GM18873 (cell line): ENCODE measurements around the gene SEC14L6.
"Not testable (repeated sequence)": the region's sequence is repeated elsewhere in the genome, so short reads cannot be mapped to it uniquely, and the experiment has no call there.

Experiments
- ATAC-seq: cut with Tn5 transposase; IDR thresholded peaks from one replicate; pipeline ENCODE4 v1.9.1; 2021; ENCODE audit warnings: mild to moderate bottlenecking, moderate library complexity, moderate number of reproducible peaks; ENCODE audit not compliant: unreplicated experiment, low FRiP score

Gene SEC14L6

DNA sequence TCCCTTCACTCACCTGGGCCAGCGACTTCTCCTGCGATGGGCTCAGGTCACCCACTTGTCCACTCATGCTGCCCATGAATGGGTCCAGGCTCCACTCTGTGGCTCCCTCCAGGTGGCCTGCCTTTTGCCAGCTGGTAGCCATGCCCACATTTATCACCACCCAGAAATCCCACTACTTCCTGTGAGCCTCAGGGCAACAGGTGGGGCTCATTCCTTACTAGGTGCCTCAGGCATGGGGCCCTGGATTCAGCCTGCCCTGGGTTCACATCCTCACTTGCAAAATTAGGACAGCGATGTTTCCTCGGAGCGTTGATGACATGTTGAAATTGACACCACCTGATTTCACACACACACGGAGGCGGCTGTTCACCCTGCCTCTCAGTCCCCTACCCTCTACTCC is at the start of gene SEC14L6:
SEC14L6 (minus strand) TSS at position 126 of the 400 bp plus-strand sequence; CDS start at position 67, 59 bp downstream.
- no peak for ATAC-seq

DNA sequence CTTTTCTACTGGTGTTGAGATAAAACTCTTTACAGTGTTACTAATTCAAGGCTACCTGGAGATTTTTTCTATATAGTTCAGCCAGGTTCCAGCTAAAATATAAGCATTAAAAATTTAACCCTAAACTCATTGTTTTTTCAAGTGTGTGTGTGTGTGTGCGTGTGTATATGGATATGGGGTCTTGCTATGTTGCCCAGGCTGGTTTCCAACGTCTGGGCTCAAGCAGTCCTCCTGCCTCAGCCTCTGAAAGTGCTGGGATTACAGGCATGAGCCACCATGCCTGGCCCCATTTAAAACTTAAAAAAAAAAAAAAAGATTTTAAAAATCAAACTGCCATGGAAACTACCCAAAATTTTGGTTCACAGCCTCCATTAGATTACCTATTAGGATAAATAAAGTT is 49.7 kb upstream of the SEC14L6 start:
- ATAC-seq: no peak

DNA sequence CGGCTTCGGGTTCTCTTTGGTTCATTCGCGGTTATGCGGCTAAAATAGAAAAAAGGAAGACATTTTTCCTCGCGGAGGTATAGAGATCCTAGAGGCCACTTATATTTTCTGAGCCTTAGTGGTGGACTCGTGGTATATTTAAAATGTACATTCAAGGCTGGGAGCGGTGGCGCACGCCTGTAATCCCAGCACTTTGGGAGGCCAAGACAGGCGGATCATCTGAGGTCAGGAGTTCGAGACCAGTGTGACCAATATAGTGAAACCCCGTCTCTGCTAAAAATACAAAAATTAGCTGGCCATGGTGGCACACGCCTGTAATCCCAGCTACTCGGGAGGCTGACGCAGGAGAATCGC is 45.8 kb upstream of the SEC14L6 start:
- not testable (repeated sequence) for ATAC-seq

DNA sequence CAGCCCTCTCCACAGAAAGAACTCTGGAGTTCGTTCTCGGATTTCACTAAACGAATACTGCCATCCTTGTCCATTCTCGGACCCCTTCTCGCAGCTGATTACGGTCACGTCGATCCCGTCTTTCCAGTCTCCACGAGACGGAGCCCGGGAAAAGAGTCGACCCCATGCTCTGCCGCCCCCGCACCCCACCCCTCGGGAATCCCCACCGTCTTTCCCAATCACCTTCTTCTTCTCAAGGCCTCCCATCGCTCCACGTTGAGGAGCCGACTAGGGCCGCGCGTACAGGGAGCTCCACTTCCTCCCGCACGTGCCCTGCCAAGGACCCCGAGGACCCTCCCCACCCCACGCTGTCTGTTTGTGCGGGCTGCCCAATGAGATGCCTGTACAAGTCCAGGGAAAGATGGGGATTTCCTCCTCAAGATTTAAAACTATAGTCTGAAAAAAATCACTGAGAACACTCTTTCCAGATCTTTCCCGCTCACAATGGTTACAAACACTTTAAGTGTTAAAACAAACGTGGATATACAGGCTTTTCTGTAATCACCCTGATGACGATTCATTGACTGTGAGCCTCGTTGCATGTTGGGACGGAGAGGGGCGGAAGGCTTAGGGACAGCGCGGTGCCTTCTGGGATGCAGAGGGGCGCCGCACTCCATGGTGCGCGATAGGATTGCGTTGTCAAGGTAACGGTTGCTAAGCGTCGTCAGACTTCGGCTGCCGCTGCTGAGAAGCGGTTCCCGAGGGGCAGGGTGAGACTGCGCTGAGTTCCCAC is 45.2 kb upstream of the SEC14L6 start, which contains the start of gene PES1:
PES1 (minus strand) TSS at position 323 of the 772 bp plus-strand sequence; CDS start at position 246, 77 bp downstream.
- peak; percentile 91 for ATAC-seq

DNA sequence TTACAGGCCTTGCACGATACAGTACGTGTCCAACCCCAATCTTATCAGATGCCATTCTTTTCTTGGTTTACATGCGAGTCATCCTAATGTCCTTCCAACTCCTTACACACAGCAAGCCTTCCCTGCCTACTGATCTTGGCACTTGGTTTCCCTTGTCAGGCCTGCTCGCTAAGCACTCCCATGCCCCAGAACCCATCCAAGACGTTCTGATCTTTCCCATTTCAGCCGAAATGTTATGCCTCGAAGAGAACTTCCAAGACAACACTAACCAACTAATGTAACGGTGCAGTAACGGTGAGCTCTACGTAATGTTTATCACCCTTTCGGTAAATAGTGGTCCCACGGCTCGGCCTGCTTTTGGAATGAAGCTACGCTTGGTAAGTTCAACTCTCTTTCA is 44.6 kb upstream of the SEC14L6 start:
- no peak for ATAC-seq

DNA sequence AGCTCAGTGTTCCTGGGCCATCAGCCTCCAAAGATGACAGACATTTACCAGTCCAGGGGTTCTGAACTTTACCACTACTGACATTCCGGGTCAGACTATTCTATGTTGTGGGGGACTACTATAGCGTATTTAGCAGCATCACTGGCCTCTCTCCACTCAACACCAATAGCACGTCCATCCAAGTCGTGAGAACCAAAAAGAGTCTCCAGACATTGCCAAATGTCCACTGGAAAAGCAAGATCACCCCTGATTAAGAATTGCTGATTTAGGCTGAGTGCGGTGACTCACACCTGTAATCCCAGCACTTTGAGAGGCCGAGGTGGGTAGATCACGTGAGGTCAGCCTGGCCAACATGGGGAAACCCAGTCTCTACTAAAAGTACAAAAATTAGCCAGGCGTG is 39.9 kb upstream of the SEC14L6 start:
- ATAC-seq: no peak

DNA sequence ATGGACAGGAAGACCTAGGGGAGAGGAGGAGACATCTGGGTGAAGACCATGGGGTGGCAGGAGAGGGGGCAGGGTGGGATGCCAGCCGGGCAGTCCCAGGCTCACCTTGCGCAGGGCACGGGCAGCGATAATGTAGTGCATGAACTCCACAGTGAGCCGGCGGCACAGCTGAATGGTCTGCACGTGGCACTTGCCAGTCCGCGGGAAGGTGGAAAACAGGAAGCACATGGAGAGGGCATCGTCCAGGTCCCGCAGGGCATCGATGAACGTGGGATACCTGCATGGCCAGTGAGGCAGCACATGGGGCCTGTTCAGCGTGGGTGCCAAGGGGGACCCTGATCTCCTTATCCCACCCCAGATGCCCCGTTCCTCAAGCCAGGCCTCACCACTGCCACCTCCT is 37.9 kb upstream of the SEC14L6 start:
- no peak for ATAC-seq

DNA sequence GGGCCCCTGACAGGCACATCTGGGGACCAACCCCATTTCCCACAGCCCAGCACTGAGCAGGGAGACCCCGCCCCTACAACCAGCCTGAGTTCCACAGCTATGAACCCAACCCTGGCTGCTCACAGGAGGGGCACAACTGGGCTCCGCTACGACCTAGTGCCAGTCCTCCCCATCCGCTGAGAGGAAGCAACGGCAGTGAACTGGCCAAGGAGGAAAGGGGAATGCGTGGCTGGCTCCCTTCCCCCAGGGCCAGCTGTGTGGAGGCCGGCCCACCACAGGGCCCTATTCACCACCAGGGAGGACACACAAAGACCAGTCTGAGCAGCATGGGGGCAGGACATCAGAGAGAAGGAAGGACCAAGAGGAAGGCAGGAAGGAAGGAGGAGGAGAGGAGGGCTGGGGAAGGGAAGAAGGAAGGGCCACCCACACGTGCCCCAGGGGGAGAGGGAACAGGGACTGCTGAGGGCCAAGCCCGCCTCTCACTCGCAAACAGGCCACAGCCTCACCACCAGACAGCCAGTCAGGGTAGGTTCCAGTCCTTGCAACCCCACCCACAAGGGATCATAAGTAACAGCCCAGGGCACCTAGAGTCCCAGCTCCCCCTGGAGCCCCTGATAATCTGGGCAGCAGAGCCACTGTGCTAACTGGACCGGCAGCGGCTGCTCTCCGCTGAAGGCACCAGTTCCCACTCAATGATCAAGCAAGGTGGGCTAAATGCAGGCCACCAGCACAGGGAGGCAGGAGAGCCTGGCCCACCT is 36.4 kb upstream of the SEC14L6 start:
- no peak for ATAC-seq

DNA sequence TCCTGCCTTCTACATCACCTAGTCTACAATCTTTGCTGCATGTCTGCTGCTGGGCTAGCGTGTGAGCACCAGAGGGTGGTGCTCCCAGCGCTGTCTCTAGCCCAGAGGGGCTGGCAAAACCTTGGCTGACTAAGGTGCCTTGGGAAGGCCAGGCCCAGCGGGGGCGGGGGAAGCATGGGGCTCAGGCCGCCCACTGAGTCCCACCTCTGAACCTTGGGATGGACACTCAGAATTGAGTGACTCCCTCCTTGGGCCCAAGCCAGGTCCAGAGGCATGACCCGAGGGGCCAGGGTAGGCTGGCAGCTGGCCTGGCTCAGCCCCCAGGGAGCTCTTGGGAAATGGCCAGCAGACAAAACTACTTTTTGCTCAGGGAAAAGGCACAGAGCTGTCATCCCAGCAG is 35.5 kb upstream of the SEC14L6 start:
- ATAC-seq: no peak

DNA sequence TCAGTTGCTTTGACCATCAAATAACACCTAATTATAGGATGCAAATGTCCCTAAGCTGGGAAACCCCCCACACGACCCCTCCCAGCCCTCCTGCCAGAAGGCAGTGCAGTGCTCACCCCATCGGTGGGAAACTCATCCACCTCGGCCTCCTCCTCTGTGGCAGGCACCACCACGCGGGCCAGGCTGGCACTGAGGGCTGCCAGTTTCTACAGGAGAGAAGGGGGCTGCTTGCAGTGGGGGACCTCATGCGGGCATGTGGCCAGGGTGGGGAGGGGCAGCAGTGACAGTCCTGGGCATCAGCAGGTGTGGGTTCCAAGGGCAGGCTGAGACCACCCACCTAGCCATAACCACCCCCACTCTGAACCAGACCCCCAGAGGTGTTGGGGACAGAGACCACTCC is 34.4 kb upstream of the SEC14L6 start:
- ATAC-seq: no peak

DNA sequence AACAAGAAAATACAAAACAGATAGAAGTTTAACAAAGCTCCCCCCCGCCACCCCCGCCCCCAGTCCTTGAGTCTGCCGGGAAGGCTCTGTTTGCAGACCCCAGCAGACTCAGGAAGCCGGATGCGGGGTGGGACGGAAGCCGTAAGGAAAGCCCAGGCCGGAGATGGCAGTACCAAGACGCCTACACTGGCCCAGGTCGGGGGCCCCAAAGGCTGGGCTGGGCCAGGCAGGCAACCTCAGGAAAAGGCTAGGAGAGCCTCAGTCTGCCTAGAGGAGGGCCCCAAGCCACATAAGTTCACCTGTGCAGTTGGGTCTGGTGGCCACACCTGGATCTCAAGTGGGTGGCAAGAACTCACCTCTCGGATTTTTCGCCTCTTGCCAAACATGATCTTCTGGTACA is 31.9 kb upstream of the SEC14L6 start:
- ATAC-seq: no peak

DNA sequence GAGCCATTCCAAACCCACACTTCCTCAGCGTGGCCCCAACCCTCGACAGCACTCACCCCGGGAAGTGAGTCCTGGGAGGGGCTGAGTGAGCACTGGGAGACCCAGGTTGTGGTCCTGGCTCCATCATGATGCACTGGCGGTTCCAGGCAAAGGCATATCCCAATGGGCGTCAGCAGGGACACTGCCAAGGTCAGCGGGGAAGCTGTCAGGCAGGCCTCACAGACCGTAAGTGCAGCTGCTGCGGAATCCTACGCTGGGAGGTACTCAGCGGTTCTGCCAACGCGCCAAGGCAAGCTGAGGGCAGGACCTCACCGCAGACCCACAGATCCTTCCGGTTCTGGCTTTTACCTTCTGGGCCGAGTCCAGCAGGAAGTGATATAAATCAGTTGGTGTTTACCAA is 29.3 kb upstream of the SEC14L6 start:
- no peak for ATAC-seq

DNA sequence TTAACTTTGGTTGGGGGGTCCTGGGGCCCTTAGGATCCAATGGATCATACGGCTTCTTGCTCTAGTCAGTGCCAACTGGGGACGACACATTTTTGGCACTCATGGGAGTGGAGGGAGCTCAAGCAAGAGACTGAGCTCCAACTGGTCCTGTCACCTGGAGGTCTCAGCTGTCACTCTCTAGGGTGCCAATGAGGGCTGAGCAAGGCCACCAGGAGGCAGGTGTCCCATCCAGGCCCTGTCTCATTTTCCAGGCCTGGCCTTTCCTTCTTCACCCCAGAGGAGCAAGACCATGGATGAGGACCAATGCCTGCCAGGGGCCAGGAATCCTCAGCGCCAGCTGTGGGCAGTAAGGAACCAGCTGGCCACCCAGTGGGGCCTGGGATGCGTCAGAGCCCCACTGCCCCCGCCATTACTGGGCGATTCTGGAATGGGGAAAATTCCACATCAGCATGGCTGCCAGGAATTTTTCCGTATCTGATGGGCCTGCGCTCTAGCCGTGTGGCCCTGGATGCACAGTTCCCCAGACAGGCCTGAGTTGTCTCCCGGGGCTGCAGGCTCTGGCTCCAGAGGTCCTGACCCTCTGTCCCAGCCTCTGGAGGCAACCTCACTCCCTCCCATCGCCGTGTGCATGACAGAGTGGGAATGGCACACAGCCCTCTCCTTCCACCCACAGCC is 28.6 kb upstream of the SEC14L6 start:
- no peak for ATAC-seq

DNA sequence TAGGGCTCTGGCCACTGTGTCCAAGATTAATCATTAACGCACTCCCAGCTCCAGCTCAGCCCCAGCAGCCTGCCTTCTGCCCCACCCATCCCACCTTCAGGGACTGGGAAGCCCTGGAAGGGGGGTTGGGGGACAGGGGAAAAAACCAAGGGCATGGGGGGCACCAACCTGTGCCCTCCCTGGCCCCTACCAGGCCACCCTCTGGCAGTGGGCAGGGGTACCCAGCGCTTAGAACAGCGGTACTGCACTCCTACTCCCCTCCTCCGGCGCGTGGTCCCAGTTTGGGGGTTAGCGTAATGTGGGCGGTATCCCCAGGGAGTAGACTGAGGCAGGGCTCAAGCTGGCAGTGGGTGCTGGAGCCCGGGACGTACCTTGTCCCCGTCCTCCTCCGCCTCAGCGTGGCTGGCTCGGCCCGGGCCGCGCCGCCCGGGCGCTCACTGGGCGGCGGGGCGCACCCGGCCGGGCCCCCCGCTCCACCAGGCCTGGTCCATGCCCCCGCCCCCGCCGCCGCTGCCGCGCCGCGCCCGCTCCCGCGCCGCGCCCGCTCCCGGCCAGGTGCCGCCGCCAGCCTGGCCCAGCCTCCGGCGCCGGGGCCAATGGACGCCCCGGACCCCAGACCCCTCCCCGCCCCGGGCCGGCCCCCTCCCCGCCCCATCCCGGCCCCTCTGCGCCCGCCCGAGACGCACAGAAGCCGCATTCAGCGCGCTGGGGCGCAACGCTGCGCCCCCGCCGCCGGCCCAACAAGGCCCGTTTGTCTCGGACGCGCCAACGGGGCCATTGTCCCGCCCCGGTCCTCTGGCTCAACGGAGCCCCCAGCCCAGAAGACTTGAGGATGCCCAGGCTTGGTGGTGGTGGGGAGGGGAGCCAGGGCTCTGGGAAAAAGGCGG is 27.8 kb upstream of the SEC14L6 start, which contains the start of gene GAL3ST1:
GAL3ST1 (minus strand) TSS at position 571 of the 887 bp plus-strand sequence. CDS start 17,273 bp downstream, outside the sequence.
- no peak for ATAC-seq

DNA sequence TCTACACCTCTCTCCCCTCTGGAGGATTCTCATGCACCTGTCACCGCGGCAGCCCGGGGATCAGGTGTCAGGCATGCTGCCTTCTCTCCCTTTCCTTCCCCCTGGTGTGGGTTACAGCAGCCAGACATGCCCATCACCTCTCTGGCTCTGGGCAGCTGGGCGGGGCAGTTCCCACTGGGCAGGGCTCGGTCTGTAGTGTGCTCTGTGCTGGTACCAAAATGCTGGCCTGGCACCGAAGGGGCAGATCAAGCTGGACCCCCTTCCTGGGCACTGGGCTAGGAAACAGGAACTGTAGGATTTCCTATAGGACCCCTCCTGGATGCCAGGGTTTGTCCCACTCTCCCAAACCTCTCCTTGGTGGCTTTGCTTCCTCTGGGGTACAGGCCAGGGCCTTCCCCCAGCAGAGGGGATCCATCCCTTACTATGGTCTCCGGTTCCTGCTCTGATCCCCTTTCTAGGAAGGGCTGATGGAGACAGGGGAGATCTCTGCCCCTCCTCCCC is 27.1 kb upstream of the SEC14L6 start:
- ATAC-seq: no peak

DNA sequence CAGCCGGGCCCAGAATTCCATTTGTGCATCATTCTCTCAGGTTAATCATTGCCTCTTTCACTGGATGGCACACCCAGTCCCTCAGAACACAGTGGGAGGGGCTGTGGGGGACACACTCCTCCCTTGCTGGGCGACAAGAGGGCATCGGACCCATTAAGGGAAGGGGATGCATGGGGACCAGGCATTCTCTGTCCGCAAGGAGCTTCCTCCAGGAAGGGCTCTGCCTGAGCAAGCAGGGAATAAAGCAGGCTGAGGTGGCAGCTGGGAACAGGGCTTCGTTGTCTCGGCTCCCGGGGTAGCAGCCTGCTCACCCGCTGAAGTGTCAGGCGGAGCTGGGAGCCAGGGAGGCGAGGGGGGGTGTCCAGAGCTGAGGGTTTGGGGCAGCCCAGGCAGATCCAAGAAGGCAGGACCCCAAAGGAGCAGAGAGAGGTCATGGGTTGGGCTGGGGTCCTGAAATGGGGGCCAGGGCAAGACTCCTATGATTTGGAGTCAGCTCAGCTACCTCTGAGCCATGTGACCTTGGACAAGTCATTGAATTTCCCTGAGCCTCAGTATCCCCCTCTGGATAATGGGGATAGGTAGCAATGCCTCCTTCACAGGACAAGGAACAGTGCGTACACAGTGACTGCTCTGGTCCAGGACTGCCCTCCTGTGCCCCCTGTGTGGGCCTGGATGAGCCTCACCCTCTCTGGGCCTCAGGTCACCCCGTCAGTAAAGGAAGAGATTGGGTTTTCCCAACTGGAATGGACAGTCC is 26.5 kb upstream of the SEC14L6 start:
- no peak for ATAC-seq

DNA sequence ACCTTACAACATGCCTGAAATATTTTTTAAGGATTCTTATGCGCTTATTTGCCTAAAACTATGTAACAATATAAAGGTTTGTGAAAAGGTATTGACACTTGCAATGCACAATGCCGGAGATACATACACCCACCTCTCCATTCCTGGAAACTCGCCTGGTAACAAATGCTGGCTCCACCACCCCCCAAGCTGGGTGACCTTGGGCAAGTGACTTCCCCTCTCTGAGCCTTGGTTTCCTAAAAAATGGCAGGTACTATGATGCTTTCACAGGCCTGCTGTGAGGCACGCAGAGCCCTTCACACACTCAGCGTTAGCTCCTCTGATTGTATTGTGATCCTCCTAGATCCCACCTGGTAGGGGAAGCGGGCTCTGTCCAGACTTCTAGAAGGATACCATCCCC is 25.7 kb upstream of the SEC14L6 start:
- ATAC-seq: no peak

DNA sequence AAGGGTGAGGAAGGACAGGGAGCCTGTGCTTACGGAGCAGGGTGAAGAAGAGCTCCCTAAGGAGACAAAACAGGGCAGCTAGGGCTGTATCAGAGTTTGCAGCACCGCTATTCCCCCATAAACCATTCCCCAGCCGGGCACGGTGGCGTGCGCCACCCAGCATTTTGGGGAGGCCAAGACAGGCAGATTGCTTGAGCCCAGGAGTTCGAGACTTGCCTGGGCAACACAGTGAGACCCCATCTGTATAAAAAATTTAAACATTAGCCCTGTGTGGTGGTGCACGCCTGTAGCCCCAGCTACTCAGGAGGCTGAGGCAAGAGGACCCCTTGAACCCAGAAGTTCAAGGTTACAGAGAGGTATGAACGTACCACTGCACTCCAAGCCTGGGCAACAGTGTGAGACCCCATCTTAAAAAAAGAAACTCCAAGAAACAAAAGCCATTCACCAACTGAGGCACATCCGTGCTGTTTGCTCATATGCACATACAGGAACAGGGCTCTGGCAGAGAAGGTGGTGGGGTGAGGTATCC is 23.2 kb upstream of the SEC14L6 start:
- no peak for ATAC-seq
